Left colon (tissue), 2 donors: ENCODE results near the gene IL23R. TPM values are rescaled to one million over a fixed set of nuclear protein-coding genes. Genes with fewer than 3 reads are reported as not detected.
A peak's percentile ranks its signal among the peaks of the same experiment; 100 is the strongest.

Source experiments
- ATAC-seq: fragments of 200-7000 bp; cut with Tn5 transposase; one replicate; pipeline ENCODE4 v1.9.1; 2020; ENCODE audit warnings: mild to moderate bottlenecking, moderate library complexity
- DNase-seq, 2 donors: peaks; one replicate each; pipeline ENCODE4 v3.0.0-alpha.2; 2020
- intact Hi-C, 2 donors: fragments of 100-400 bp; cut with DNase I in 1 of 2; cut with micrococcal nuclease in 1 of 2; formaldehyde crosslinking; loops; one replicate each; pipeline versions ENCODE4 v1.11.2 to v1.14.0; 2022; cut with DNase I, micrococcal nuclease
- total RNA-seq, 2 donors: library from RNA; stranded (reverse); fragmentation: NEBNext Ultra II Directional; extraction: Animal tissue kit (Norgen Biotek cat#: 25700); gene quantifications; one replicate each; pipeline ENCODE4 v1.2.1, GENCODE V29; 2021
- donor health status: DM: no; HTN: no; CAD: no.
- donor health status: DM: yes; HTN: yes; CAD: no.

The IL23R gene
- total RNA-seq, 2 donors from 2014 or later: 2.0 TPM

- intact Hi-C loops: no loop called here
- no peak for ATAC-seq
- DNase-seq: no peak
Observed at GRCh38 chr1:67264899-67265298, 98.6 kb downstream of the IL23R start.

DNA sequence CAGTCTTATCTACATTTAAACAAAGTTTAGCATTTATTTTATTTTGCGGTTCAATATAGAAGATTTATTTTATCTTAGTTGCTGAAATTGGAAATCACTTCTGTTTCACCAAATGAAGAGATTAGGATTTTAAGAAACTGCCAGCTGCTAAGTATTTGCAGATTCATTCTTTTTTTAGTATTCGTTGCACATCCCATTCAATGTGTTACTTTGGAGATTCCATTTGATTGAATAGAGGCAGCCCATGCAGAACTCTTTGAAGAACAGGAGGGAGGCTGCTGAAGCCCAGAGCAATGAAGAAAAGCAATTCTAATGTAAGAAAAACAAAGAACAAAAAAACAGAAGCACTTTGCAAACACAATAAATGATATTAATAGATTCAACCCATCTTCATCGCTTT, 102.8 kb downstream of the IL23R start:
- intact Hi-C loops: no loop called here
- DNase-seq (no peak), ATAC-seq (no peak)

DNA sequence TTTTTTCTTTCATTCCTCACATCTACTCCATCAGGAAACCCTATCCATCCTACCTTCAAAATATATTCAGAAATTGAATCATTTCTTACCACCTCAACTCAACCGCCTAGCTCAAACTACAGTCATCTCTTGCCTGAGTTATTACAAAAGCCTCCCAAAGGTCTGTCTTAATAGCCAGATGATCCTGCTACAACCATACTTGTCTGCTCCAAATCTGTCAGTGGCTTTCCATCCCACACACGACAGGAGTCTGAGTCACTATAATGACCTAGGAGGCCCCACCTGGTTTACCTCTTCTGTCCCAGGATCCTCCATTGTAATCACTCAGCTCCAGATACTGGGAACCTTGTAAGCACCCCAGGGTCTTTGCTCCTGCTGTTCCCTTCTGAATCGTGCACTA, 104.3 kb downstream of the IL23R start:
- ATAC-seq (no peak), DNase-seq (no peak)
- intact Hi-C loops: no loop called here

DNA sequence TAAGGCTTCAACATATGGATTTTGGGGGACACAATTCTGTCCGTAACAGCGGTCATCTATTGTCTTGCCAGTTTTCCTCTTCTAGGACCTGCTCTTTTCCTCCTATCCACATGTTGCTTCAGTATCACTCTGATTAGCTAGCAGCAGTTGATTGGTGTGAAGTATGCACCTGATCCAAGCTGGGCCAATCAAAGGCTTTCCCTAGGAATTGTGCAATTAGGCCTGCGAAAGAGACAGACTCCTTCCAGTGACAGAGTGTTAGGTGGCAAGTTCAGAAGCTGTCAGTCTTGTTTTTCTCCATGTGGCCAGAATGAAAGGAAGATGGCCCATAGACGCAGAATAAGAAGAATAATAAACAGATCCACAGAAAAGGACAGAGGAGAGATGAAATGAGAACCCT, 107.3 kb downstream of the IL23R start:
- ATAC-seq (no peak), DNase-seq (no peak)
- intact Hi-C loops: no loop called here

DNA sequence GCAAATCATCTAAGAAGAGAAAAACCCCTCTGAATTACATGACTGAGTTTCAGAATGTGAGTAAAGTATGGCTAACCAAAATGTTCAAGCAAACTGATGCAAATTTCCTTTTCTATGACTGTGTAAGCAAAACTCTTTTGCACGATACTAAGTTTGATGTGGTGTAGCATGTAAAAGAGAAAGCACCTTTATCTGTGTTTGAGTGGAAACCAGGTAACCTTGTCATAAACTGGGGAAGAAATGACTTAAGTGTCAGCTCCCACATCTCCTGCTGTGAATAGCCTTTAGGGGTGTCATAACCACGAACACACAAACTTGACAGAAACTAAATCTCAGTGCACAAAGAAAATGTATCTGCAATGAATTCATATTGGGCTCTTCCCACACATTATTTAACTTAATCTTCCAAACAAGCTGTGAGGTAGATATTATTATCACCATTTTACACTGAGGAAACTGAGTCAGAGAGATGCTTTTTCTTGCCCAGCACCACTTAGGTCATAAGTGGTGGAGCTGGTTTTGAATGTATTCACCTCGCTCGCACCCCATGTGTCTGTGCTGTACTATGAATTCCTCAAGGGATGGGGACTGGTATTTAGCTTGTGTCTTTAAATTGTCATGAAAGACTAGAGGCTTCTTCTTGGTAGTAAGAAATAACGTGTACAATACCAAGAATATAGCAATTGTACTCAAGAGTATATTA, 108.5 kb downstream of the IL23R start:
- ATAC-seq: no peak
- intact Hi-C loops: no loop called here
- DNase-seq: no peak

DNA sequence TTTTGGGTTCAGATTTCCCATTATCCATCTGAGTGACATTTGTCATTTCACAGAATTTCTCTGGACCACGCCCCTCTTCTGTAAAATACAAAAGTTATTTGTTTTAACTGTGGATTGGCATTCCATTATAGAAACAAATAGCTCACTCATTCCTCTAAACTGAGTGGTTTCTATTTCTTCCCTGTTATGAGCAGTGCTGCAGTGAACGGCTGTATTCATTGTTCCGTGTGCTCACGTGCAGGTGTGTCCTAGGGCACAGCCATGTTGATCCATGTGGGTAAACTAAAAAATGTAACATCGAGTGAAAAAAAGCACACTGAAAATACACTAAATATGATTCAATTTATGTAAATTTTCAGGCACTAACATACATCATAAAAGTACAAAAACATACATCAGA, 114.4 kb downstream of the IL23R start:
- ATAC-seq (peak; percentile 71), DNase-seq (no peak)
- intact Hi-C loops: no loop called here

DNA sequence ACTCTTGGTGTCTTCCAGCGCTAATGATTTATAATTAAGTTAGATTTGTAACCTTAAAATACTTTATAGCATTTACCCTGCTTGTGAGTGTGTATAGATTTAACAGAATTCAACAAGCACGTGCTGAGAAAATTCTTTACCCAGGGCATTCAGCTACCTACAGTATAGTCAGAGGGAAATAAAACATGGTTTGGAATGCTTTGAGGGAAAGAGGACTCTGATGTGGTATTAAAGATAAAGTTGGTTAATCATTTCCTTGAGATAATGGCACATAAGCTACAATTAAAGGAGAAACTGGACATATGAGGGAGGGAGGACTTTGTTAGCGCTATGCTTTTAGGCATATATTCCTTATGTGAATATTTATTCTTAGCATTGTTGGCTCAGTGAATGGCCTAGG, 115.0 kb downstream of the IL23R start:
- intact Hi-C loops: no loop called here
- ATAC-seq (peak; percentile 85), DNase-seq (no peak)

- intact Hi-C loops: no loop called here
- no peak for DNase-seq
- ATAC-seq: no peak
Observed at GRCh38 chr1:67285780-67286488, 119.7 kb downstream of the IL23R start.

- intact Hi-C loops: no loop called here
- ATAC-seq (no peak), DNase-seq (no peak)
Observed at GRCh38 chr1:67290236-67290635, 124.0 kb downstream of the IL23R start.

DNA sequence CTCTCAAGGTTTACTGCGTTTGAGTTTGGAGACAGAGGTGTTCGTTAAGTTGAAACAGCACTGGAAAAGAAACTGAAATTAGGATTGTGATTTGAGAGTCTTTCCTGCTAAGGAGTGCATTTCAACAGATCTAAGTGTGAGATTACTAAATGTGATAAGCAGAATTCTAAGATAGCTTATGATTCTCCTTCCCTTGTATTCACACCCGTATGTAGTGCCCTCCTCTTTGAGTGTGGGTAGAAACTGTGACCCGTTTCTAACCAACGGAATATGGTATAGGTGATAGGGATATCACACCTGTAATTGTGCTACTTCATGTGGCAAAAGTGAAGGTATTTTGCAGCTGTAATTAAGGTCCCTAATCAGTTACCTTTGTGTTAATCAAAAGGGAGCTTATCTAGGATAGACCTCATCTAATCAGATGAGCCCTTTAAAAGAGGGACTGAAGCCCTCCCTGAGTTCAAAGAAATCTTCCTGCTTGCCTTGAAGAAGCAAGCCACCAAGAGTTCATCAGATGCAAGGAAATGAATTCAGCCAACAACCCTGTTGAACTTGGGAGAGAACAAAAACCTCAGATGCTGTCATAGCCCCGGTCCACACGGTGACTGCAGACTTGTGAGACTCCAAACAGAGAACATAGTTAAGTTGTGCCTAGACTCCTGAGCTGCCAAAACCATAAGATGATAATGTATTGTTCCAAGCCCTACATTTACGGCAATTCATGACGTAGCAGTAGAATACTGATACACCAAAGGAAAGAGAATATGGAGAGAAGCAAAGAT, 128.8 kb downstream of the IL23R start:
- DNase-seq (no peak), ATAC-seq (no peak)
- intact Hi-C loops: no loop called here

DNA sequence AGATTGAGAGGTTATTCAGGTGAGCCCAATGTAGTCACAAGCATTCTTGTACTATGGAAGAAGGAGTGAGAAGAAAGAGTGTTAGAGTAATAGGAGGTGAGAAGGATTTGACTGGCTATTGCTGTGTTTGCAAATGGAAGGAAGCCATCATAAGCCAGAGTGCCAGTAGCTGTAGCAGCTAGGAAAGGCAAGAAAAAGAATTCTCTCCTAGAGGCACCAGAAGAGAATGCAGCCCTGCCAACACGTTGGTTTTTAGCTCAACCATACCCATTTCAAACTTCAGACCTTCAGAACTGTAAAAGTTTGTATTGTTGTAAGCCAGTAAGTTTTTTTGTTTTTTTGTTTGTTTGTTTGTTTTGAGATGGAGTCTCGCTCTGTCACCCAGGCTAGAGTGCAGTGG, 132.5 kb downstream of the IL23R start:
- intact Hi-C loops: no loop called here
- no peak for DNase-seq
- ATAC-seq: no peak

- intact Hi-C loops: no loop called here
- ATAC-seq (no peak), DNase-seq (no peak)
Observed at GRCh38 chr1:67299296-67299695, 133.0 kb downstream of the IL23R start.

- intact Hi-C loops: no loop called here
- DNase-seq (no peak), ATAC-seq (no peak)
Observed at GRCh38 chr1:67300561-67300960, 134.3 kb downstream of the IL23R start.

DNA sequence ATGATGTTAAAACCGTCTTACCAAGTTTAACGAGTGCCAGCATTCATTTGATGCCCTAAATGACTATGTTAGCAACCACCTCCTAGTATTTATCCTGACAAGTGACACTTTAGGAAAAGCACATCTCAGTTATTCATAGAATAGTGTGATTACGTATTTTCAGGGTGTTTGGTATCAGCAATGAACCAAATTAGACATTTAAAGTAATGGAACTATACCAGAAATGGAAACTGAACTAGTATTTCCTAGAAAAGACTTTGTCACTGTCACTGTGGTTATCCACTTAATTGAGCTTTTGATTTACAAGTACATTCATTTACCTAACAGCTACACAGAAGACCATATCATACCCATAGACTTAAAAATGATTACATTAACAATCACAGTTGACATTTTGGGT, 137.8 kb downstream of the IL23R start:
- DNase-seq: no peak
- no peak for ATAC-seq
- intact Hi-C loops: no loop called here

DNA sequence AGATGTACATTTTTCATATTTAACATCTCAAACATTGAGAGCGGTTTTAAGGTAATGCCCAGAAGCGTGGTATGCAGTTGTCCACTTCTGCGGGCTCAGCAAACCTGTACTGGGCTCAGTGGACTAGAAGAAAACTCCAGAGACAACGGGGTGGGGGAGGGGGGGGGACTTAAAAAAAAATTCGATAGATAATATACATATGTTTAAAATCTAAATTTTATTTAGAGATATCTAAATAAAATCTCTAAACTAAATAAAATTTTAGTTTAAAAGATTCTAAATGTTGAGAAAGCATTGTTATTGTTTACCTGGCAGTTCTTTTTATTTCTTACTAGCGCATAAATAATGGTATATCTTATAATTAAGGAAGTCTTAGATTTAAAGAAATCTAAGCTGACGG, 140.3 kb downstream of the IL23R start:
- intact Hi-C loops: no loop called here
- DNase-seq: no peak
- no peak for ATAC-seq

- DNase-seq: peak in 1 of 2 donors; percentile 27
- peak; percentile 84 for ATAC-seq
- intact Hi-C loops: no loop called here
Observed at GRCh38 chr1:67307251-67308060, 141.2 kb downstream of the IL23R start, which contains the start of gene IL12RB2. IL12RB2 (plus strand) TSS chr1:67307873; CDS start chr1:67320369, 12,496 bp downstream.

GRCh38 chr1:67308136-67308535, 141.9 kb downstream of the IL23R start:
- no peak for ATAC-seq
- intact Hi-C loops: no loop called here

More at GRCh38 chr1:67308136-67308535, 141.9 kb downstream of the IL23R start:
- no peak for DNase-seq
